ENCODE measurements around the gene ZNF593OS.

Gene ZNF593OS

DNA sequence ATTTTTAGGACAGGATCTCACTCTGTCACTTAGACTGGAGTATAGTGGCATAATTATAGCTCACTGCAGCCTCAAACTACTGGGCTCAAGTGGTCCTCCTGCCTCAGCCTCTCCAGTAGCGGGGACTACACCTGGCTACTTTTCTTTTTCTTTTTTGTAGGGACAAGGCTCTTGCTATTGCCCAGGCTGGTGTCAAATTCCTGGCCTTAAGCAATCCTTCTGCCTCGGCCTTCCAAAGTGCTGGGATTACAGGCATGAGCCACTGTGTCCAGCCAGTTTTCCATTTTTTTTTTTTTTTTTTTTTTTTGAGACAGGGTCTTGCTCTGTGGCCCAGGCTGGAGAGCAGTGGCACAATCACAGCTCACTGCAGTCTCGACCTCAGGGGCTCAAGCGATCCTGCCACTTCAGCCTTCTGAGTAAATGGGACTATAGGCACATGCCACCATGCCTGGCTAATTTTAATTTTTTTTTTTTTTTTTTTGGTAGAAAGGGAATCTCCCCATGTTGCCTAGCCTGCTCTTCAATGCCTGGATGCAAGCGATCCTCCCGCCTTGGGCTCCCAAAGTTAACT, 41.8 kb upstream of the ZNF593OS start:
- Histone ChIP-seq H3K27ac (no peak overlapping the region), H3K27me3 (replicated peaks) (no peaks in the 10 kb centered on the region), H3K4me3 (ENCODE audit: low read depth, low read length) (no peak overlapping the region), H3K36me3 (replicated peaks) (no peaks in the 10 kb centered on the region)
- in situ Hi-C loops (cut with HindIII; ENCODE audit: low pct_ligation_motif_present, low sequenced_read_pairs), result no loop called here
- no peak for DNase-seq
- TF ChIP-seq, protein P1, sequence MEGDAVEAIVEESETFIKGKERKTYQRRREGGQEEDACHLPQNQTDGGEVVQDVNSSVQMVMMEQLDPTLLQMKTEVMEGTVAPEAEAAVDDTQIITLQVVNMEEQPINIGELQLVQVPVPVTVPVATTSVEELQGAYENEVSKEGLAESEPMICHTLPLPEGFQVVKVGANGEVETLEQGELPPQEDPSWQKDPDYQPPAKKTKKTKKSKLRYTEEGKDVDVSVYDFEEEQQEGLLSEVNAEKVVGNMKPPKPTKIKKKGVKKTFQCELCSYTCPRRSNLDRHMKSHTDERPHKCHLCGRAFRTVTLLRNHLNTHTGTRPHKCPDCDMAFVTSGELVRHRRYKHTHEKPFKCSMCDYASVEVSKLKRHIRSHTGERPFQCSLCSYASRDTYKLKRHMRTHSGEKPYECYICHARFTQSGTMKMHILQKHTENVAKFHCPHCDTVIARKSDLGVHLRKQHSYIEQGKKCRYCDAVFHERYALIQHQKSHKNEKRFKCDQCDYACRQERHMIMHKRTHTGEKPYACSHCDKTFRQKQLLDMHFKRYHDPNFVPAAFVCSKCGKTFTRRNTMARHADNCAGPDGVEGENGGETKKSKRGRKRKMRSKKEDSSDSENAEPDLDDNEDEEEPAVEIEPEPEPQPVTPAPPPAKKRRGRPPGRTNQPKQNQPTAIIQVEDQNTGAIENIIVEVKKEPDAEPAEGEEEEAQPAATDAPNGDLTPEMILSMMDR (IDR thresholded peaks at IDR 0.05; ENCODE audit: low read depth, low read length, missing control alignments), result no peak

DNA sequence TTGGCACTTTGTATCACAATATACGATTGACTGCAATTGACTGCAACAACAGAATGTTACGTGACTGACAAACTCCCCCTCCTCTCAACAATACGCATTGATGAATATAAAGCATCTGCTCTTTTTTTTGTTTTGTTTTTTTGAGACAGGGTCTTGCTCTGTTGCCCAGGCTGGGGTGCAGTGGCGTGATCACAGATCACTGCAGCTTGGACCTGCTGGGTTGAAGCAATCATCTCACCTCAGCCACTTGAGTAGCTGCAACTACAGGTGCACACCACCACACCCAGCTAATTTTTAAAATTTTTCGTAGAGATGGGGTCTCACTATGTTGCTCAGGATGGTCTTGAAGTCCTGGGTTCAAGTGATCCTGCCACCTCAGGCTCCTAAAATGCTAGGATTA, 41.1 kb upstream of the ZNF593OS start:
- Histone ChIP-seq H3K36me3 (replicated peaks) (no peaks in the 10 kb centered on the region), H3K27me3 (replicated peaks) (no peaks in the 10 kb centered on the region), H3K27ac (no peak overlapping the region), H3K4me3 (ENCODE audit: low read depth, low read length) (no peak overlapping the region)
- in situ Hi-C loops (cut with HindIII; ENCODE audit: low pct_ligation_motif_present, low sequenced_read_pairs), result no loop called here
- TF ChIP-seq, protein P1 (IDR thresholded peaks at IDR 0.05; ENCODE audit: low read depth, low read length, missing control alignments), result no peak
- no peak for DNase-seq

DNA sequence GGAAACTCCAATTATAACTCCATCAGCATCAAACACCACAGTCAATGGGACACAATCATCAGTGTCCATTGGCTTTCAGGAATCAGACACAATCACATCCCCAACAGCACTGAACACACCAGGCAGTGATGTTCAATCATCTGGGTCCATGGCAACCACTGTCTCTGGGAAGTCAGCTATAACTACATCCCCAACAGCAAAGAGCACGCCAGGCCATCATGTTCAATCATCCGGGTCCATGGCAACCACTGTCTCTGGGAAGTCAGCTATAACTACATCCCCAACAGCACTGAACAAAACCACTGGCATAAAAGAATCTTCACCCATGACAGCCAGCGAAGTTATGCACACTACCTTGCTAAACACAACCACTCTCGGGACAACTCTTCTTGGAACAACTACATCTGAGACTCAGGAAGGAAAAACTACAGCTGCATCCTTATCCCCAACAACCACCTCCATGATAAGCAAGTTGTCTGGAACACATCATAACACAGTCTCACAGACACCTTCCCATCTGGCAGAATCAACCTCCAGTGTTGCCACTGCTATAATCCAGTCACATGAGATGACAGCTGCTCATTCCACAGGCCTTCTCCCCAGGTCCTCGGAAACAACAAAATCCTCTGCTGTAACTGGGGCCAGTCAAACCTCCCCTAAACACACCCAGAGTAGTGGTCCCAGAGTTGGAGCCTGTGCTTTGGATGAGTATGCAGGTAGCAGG, 38.7 kb upstream of the ZNF593OS start:
- no peak overlapping the region for H3K4me3 ChIP-seq (ENCODE audit: low read depth, low read length)
- H3K36me3 ChIP-seq (replicated peaks), result no peaks in the 10 kb centered on the region
- no peak for DNase-seq
- H3K27me3 ChIP-seq (replicated peaks), result no peaks in the 10 kb centered on the region
- in situ Hi-C loops (cut with HindIII; ENCODE audit: low pct_ligation_motif_present, low sequenced_read_pairs), result no loop called here
- no peak overlapping the region for H3K27ac ChIP-seq
- TF ChIP-seq, protein P1 (IDR thresholded peaks at IDR 0.05; ENCODE audit: low read depth, low read length, missing control alignments), result no peak

DNA sequence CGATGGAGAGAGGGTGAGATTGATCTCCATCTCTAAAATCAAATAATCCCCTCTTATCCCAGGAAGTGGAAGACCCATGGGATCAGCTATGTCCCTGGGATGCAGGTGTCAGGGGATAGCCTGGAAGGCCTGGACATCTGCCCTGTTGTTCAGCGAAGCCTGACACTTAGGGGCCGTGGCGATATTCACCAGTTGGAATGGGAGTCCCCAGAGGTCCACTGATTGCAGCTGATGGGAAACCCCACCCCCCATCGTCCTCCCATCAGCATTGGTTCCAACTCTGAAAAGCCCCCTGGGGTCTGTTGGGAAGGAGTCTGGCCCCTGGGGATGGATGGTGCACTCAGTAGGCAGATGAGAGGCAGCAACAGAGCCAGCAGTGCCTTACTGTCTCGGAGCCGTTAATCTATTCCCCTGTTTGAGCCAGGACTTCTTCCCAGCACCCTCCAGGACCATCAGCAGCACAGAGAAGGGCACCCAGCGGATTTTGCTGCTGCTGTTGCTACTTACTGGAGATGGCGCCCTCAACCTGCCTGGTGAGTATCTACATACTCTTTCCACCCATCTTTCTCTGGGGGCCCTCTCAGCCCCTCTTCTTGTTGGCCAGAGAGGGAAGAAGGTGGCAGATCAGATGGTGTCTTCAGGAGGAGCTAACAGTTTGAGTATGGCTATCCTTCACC, 32.1 kb upstream of the ZNF593OS start:
- TF ChIP-seq, protein P1 (IDR thresholded peaks at IDR 0.05; ENCODE audit: low read depth, low read length, missing control alignments), result no peak
- no peaks in the 10 kb centered on the region for H3K27me3 ChIP-seq (replicated peaks)

DNA sequence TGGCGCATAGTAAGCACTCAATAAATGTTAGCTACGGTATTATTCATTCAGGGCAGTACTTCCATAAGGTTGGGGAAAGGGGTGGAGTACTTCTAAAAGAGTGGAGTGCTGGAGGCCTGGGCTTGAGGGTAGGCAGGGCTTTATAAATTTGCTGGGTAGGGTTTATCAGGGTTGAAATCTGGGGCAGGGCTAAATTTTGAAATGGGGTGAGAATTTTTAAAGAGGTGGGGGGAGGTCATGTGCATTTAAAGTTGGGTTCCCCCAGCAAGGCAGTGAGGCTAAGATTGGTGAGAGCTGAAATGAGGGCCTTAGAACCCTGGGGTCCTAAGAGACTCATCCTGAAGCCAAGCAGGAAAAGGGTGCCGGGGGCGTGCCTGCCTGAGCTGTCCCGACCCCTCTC, 28.8 kb upstream of the ZNF593OS start:
- H3K36me3 ChIP-seq (replicated peaks), result no peaks in the 10 kb centered on the region
- no peaks in the 10 kb centered on the region for H3K27me3 ChIP-seq (replicated peaks)
- H3K27ac ChIP-seq, result no peak overlapping the region
- DNase-seq, result no peak
- no peak overlapping the region for H3K4me3 ChIP-seq (ENCODE audit: low read depth, low read length)
- TF ChIP-seq, protein P1 (IDR thresholded peaks at IDR 0.05; ENCODE audit: low read depth, low read length, missing control alignments), result no peak
- in situ Hi-C loops (cut with HindIII; ENCODE audit: low pct_ligation_motif_present, low sequenced_read_pairs), result no loop called here

More for the DNA sequence above, 32.1 kb upstream of the ZNF593OS start:
- DNase-seq, result no peak
- Histone ChIP-seq H3K27ac (no peak overlapping the region), H3K4me3 (ENCODE audit: low read depth, low read length) (no peak overlapping the region), H3K36me3 (replicated peaks) (no peaks in the 10 kb centered on the region)
- in situ Hi-C loops (cut with HindIII; ENCODE audit: low pct_ligation_motif_present, low sequenced_read_pairs), result no loop called here

Data from brain microvascular endothelial cell (primary cell).